ENCODE results near the gene TRIP6.
A peak's percentile ranks its signal among the peaks of the same experiment; 100 is the strongest.

Gene TRIP6

GRCh38 chr7:100874577-100875355 lies 7.6 kb downstream of the TRIP6 start, which contains the start of gene SRRT (continued):
- TF ChIP-seq ZNF692 (tag by site-specific recombination; IDR thresholded peaks at IDR 0.05) (peak; percentile 66), ZNF473 (tag by site-specific recombination; IDR thresholded peaks at IDR 0.05) (no peak), ZNF112 (tag by site-specific recombination; IDR thresholded peaks at IDR 0.05) (no peak), WT1 (tag by site-specific recombination; IDR thresholded peaks at IDR 0.05) (peak; percentile 57), ZNF138 (tag by site-specific recombination; IDR thresholded peaks at IDR 0.05; ENCODE audit: borderline replicate concordance) (no peak), ZNF366 (tag by site-specific recombination; conservative IDR thresholded peaks at IDR 0.05) (no peak), TSHZ1 (tag by site-specific recombination; IDR thresholded peaks at IDR 0.05; ENCODE audit: borderline replicate concordance) (no peak), KLF8 (tag by site-specific recombination; IDR thresholded peaks at IDR 0.05) (peak; percentile 99), ZNF521 (tag by site-specific recombination; IDR thresholded peaks at IDR 0.05) (no peak), OVOL3 (tag by site-specific recombination; IDR thresholded peaks at IDR 0.05) (peak; percentile 100), YY1 (tag by site-specific recombination; IDR thresholded peaks at IDR 0.05) (peak; percentile 93), ZNF324 (tag by site-specific recombination; IDR thresholded peaks at IDR 0.05) (peak; percentile 57; the same call in 1 of the 2 replicates), ZFHX2 (tag by site-specific recombination; conservative IDR thresholded peaks at IDR 0.05) (peak; percentile 82), ZNF621 (tag by site-specific recombination; IDR thresholded peaks at IDR 0.05) (no peak), ZBTB21 (tag by site-specific recombination; IDR thresholded peaks at IDR 0.05) (0 out of 2 replicates have a peak, but pooled peaks have one; percentile 3), ZNF274 (IDR thresholded peaks at IDR 0.05; ENCODE audit: low read length) (no peak), ZNF274 (tag by site-specific recombination; IDR thresholded peaks at IDR 0.05; ENCODE audit: borderline replicate concordance) (no peak), IKZF3 (tag by site-specific recombination; IDR thresholded peaks at IDR 0.05) (peak; percentile 57; the same call in 1 of the 2 replicates), FEZF1 (tag by site-specific recombination; IDR thresholded peaks at IDR 0.05) (no peak), KLF10 (tag by site-specific recombination; IDR thresholded peaks at IDR 0.05) (peak; percentile 59; the same call in 1 of the 2 replicates), ZNF777 (tag by site-specific recombination; IDR thresholded peaks at IDR 0.05; ENCODE audit: borderline replicate concordance) (no peak), ZNF510 (tag by site-specific recombination; IDR thresholded peaks at IDR 0.05; ENCODE audit: insufficient replicate concordance) (no peak), ZNF776 (tag by site-specific recombination; IDR thresholded peaks at IDR 0.05; ENCODE audit: borderline replicate concordance) (no peak), ZNF792 (tag by site-specific recombination; IDR thresholded peaks at IDR 0.05) (no peak), RBAK (tag by site-specific recombination; IDR thresholded peaks at IDR 0.05) (no peak), BCL11B (tag by site-specific recombination; IDR thresholded peaks at IDR 0.05; ENCODE audit: low read depth) (0 out of 2 replicates have a peak, but pooled peaks have one; percentile 24), ZNF585B (tag by site-specific recombination; IDR thresholded peaks at IDR 0.05) (no peak), ZIC2 (tag by site-specific recombination; IDR thresholded peaks at IDR 0.05) (no peak; the same call in 1 of the 2 replicates), ZNF23 (tag by site-specific recombination; IDR thresholded peaks at IDR 0.05; ENCODE audit: borderline replicate concordance) (no peak)
- TF ChIP-seq, protein P1, sequence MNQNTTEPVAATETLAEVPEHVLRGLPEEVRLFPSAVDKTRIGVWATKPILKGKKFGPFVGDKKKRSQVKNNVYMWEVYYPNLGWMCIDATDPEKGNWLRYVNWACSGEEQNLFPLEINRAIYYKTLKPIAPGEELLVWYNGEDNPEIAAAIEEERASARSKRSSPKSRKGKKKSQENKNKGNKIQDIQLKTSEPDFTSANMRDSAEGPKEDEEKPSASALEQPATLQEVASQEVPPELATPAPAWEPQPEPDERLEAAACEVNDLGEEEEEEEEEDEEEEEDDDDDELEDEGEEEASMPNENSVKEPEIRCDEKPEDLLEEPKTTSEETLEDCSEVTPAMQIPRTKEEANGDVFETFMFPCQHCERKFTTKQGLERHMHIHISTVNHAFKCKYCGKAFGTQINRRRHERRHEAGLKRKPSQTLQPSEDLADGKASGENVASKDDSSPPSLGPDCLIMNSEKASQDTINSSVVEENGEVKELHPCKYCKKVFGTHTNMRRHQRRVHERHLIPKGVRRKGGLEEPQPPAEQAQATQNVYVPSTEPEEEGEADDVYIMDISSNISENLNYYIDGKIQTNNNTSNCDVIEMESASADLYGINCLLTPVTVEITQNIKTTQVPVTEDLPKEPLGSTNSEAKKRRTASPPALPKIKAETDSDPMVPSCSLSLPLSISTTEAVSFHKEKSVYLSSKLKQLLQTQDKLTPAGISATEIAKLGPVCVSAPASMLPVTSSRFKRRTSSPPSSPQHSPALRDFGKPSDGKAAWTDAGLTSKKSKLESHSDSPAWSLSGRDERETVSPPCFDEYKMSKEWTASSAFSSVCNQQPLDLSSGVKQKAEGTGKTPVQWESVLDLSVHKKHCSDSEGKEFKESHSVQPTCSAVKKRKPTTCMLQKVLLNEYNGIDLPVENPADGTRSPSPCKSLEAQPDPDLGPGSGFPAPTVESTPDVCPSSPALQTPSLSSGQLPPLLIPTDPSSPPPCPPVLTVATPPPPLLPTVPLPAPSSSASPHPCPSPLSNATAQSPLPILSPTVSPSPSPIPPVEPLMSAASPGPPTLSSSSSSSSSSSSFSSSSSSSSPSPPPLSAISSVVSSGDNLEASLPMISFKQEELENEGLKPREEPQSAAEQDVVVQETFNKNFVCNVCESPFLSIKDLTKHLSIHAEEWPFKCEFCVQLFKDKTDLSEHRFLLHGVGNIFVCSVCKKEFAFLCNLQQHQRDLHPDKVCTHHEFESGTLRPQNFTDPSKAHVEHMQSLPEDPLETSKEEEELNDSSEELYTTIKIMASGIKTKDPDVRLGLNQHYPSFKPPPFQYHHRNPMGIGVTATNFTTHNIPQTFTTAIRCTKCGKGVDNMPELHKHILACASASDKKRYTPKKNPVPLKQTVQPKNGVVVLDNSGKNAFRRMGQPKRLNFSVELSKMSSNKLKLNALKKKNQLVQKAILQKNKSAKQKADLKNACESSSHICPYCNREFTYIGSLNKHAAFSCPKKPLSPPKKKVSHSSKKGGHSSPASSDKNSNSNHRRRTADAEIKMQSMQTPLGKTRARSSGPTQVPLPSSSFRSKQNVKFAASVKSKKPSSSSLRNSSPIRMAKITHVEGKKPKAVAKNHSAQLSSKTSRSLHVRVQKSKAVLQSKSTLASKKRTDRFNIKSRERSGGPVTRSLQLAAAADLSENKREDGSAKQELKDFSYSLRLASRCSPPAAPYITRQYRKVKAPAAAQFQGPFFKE (tag by site-specific recombination; IDR thresholded peaks at IDR 0.05; ENCODE audit: borderline replicate concordance): no peak
